ENCODE measurements around the gene AZGP1. TPM values are rescaled to one million over a fixed set of nuclear protein-coding genes. Genes with fewer than 3 reads are reported as not detected.
"Not testable (repeated sequence)": the region's sequence is repeated elsewhere in the genome, so short reads cannot be mapped to it uniquely, and the experiment has no call there.

The AZGP1 gene
- total RNA-seq, 1 donor from 2014 or later, result 85.5 TPM

GRCh38 chr7:99943641-99944496 is 32.0 kb downstream of the AZGP1 start:
- intact Hi-C loops (cut with micrococcal nuclease), result no loop called here
- Histone ChIP-seq H3K9me3 (replicated peaks) (peaks cover under 1% of the 10 kb centered on the region), H3K27me3 (ENCODE audit: low read depth) (peaks cover 26% of the 10 kb centered on the region), H3K4me1 (no peaks in the 10 kb centered on the region), H3K36me3 (no peaks in the 10 kb centered on the region), H3K4me3 (no peak overlapping the region), H3K27ac (replicated peaks) (no peak overlapping the region)
- no peak for DNase-seq
- TF ChIP-seq, protein P1, sequence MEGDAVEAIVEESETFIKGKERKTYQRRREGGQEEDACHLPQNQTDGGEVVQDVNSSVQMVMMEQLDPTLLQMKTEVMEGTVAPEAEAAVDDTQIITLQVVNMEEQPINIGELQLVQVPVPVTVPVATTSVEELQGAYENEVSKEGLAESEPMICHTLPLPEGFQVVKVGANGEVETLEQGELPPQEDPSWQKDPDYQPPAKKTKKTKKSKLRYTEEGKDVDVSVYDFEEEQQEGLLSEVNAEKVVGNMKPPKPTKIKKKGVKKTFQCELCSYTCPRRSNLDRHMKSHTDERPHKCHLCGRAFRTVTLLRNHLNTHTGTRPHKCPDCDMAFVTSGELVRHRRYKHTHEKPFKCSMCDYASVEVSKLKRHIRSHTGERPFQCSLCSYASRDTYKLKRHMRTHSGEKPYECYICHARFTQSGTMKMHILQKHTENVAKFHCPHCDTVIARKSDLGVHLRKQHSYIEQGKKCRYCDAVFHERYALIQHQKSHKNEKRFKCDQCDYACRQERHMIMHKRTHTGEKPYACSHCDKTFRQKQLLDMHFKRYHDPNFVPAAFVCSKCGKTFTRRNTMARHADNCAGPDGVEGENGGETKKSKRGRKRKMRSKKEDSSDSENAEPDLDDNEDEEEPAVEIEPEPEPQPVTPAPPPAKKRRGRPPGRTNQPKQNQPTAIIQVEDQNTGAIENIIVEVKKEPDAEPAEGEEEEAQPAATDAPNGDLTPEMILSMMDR (IDR thresholded peaks at IDR 0.05; ENCODE audit: borderline replicate concordance), result no peak

DNA sequence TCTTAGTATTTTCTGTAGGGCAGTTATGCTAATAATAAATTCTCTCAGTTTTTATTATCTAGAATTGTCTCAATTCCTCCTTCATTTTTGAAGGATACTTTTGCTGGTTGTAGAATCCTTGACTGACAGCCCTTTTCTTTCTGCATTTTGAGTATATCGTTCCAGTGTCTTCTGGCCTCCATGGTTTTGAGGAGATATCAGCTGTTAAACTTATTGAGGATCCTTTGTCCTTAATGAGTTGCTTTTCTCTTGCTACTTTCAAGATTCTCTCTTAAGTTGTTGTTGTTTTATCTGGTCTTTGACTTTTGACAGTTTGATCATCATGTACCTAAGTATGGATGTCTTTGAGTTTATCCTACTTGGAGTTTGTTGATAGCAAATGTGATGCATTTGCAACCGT is 37.5 kb downstream of the AZGP1 start:
- TF ChIP-seq, protein P1 (IDR thresholded peaks at IDR 0.05; ENCODE audit: borderline replicate concordance), result no peak
- no peaks in the 10 kb centered on the region for H3K36me3 ChIP-seq
- intact Hi-C loops (cut with micrococcal nuclease), result no loop called here

GRCh38 chr7:99935009-99935408 is 40.8 kb downstream of the AZGP1 start:
- H3K27ac ChIP-seq (replicated peaks); H3K9me3 ChIP-seq (replicated peaks); H3K4me1 ChIP-seq; intact Hi-C loops (cut with micrococcal nuclease); H3K4me3 ChIP-seq; DNase-seq; H3K36me3 ChIP-seq; H3K27me3 ChIP-seq (ENCODE audit: low read depth): not testable (repeated sequence)

More for the DNA sequence above, 37.5 kb downstream of the AZGP1 start:
- no peak overlapping the region for H3K4me3 ChIP-seq
- peaks cover 9% of the 10 kb centered on the region for H3K9me3 ChIP-seq (replicated peaks)
- DNase-seq, result no peak
- no peaks in the 10 kb centered on the region for H3K4me1 ChIP-seq
- peaks cover 10% of the 10 kb centered on the region for H3K27me3 ChIP-seq (ENCODE audit: low read depth)
- no peak overlapping the region for H3K27ac ChIP-seq (replicated peaks)

GRCh38 chr7:99930376-99930775 is 45.5 kb downstream of the AZGP1 start:
- H3K4me3 ChIP-seq, result no peak overlapping the region
- H3K27ac ChIP-seq (replicated peaks), result peak overlapping the region; percentile 81
- TF ChIP-seq, protein P1 (IDR thresholded peaks at IDR 0.05; ENCODE audit: borderline replicate concordance), result no peak
- H3K27me3 ChIP-seq (ENCODE audit: low read depth), result no peaks in the 10 kb centered on the region
- H3K9me3 ChIP-seq (replicated peaks), result no peaks in the 10 kb centered on the region
- no peak for DNase-seq
- no peaks in the 10 kb centered on the region for H3K36me3 ChIP-seq
- intact Hi-C loops (cut with micrococcal nuclease), result no loop called here
- peaks cover 22% of the 10 kb centered on the region for H3K4me1 ChIP-seq

- no peaks in the 10 kb centered on the region for H3K27me3 ChIP-seq (ENCODE audit: low read depth)
- H3K4me1 ChIP-seq, result peaks cover 22% of the 10 kb centered on the region
- H3K27ac ChIP-seq (replicated peaks), result peak overlapping the region; percentile 81
- H3K36me3 ChIP-seq, result no peaks in the 10 kb centered on the region
- intact Hi-C loops (cut with micrococcal nuclease), result no loop called here
- peak overlapping the region; percentile 58 for H3K4me3 ChIP-seq
- TF ChIP-seq, protein P1 (IDR thresholded peaks at IDR 0.05; ENCODE audit: borderline replicate concordance), result no peak
- no peak for DNase-seq
- no peaks in the 10 kb centered on the region for H3K9me3 ChIP-seq (replicated peaks)
Measured at GRCh38 chr7:99929730-99930053, 46.1 kb downstream of the AZGP1 start.

- H3K36me3 ChIP-seq, result no peaks in the 10 kb centered on the region
- peak; percentile 62 for DNase-seq
- H3K9me3 ChIP-seq (replicated peaks), result no peaks in the 10 kb centered on the region
- peak within 1 kb of the TSS; percentile 81 for H3K27ac ChIP-seq (replicated peaks)
- TF ChIP-seq, protein P1 (IDR thresholded peaks at IDR 0.05; ENCODE audit: borderline replicate concordance), result peak; percentile 73
- peak within 1 kb of the TSS; percentile 58 for H3K4me3 ChIP-seq
- H3K4me1 ChIP-seq, result peaks cover 22% of the 10 kb centered on the region
- no peaks in the 10 kb centered on the region for H3K27me3 ChIP-seq (ENCODE audit: low read depth)
- intact Hi-C loops (cut with micrococcal nuclease), result no loop called here
Measured at GRCh38 chr7:99928994-99929729, 46.7 kb downstream of the AZGP1 start, which contains the start of gene GJC3. Gene GJC3 (minus strand): TSS chr7:99929620. CDS start chr7:99929620, 0 bp downstream.
